Heart right ventricle (tissue), 16 donors: ENCODE results near the gene AFF2. TPM values are rescaled to one million over a fixed set of nuclear protein-coding genes. Genes with fewer than 3 reads are reported as not detected.

Source experiments
- ATAC-seq, 8 donors: fragments of 200-7000 bp; cut with Tn5 transposase; one replicate each; pipeline ENCODE4 v1.9.1; 2020; ENCODE audit warnings: mild to moderate bottlenecking in 8 of 8, moderate library complexity in 8 of 8, moderate number of reproducible peaks in 1 of 8
- DNase-seq, 2 donors: peaks; one replicate each; pipeline ENCODE4 v3.0.0-alpha.2; 2020
- H3K27ac ChIP-seq, 10 donors: fragments of 200-600 bp; sonication (generic) in 2 of 10; one replicate each; pipeline versions ENCODE4 v1.5.0 to v1.8.0; 2020 to 2022; ENCODE audit warnings: mild to moderate bottlenecking in 3 of 10
- H3K27me3 ChIP-seq, 7 donors: fragments of 200-600 bp; one replicate each; pipeline ENCODE4 v1.8.0; 2021 to 2022; ENCODE audit warnings: mild to moderate bottlenecking in 2 of 7
- H3K36me3 ChIP-seq, 9 donors: fragments of 200-600 bp; sonication (generic) in 1 of 9; one replicate each; pipeline versions ENCODE4 v1.5.0 to v1.8.0; 2020 to 2022; ENCODE audit warnings: mild to moderate bottlenecking in 2 of 9
- H3K4me1 ChIP-seq, 9 donors: fragments of 200-600 bp; sonication (generic) in 1 of 9; one replicate each; pipeline versions ENCODE4 v1.5.0 to v1.8.0; 2020 to 2022; ENCODE audit warnings: mild to moderate bottlenecking in 4 of 9
- H3K4me3 ChIP-seq, 10 donors: fragments of 200-600 bp; sonication (generic) in 2 of 10; one replicate each; pipeline versions ENCODE4 v1.5.0 to v1.8.0; 2020 to 2022; ENCODE audit warnings: mild to moderate bottlenecking in 7 of 10, moderate library complexity in 2 of 10
- H3K9me3 ChIP-seq, 11 donors: fragments of 200-600 bp in 10 of 11; sonication (generic) in 2 of 11; one replicate each; pipeline versions ENCODE4 v1.5.0 to v1.8.0; 2013 to 2022; ENCODE audit warnings: mild to moderate bottlenecking in 2 of 11, control low read depth in 1 of 11, moderate library complexity in 1 of 11
- CTCF ChIP-seq, 9 donors: fragments of 200-600 bp; sonication (generic) in 2 of 9; IDR thresholded peaks; one replicate each; pipeline versions ENCODE4 v1.5.0 to v1.8.0; 2021 to 2022; ENCODE audit warnings: antibody characterized with exemption in 9 of 9, mild to moderate bottlenecking in 5 of 9, moderate library complexity in 1 of 9
- WGBS, 2 donors: extraction: QIAGEN DNeasy Blood & Tissue Kit; methylation state at CpG; one replicate each; pipeline ENCODE4 v1.1.7; 2013; ENCODE audit warnings: inconsistent platforms in 1 of 2; 5-methylcytosine and 5-hydroxymethylcytosine counted together
- intact Hi-C, 10 donors: fragments of 100-400 bp; cut with DNase I; formaldehyde crosslinking; loops; one replicate each; pipeline versions ENCODE4 v1.11.1 to v1.14.2; 2022
- polyA plus RNA-seq, 2 donors: library from polyadenylated mRNA; stranded (reverse); fragments of 200-250 nt; gene quantifications; one replicate each; pipeline ENCODE4 v1.2.3, GENCODE V29; 2013
- total RNA-seq, 10 donors: library from RNA; stranded (reverse); fragmentation: NEBNext Ultra II Directional in 3 of 10; extraction: Animal tissue kit (Norgen Biotek cat#: 25700) in 3 of 10; gene quantifications; one replicate each; pipeline versions ENCODE4 v1.2.1 to v1.2.4, GENCODE V29; 2021 to 2023
- donor health status: Arrhythmogenic right ventricular cardiomyopathy.
- donor health status: ischemic (EF 13 %, LVEDD 7.1; RV severe dilation, severe dysfunction).
- donor health status: healthy with polysubstance abuse.
- donor health status: DM: no; HTN: yes; CAD: no.
- donor health status: DM: no; HTN: no; CAD: no.
- donor health status: ischemic (EF 25% LVEDD 6.9; RV normal size, moderate dysfunction).
- donor health status: ischemic (EF 25% LVEDD 5.7; RV mildly dilated, moderate dysfunction).
- donor health status: healthy.
- donor health status: DM: yes; HTN: yes; CAD: no.
- donor health status: Ischemic cardiomyopathy.
- donor health status: ischemic (EF 35%, LVEDD 5.7; RV mildly dilated, moderate dysfunction).
- donor health status: nonischemic (EF 11% LVEDD 7.7; RV severe dilation, severe dysfunction).
- donor health status: DM: yes; HTN: yes; CAD: no.
- donor health status: PGD.
- donor health status: ischemic (EF 29% LVEDD 5.4; RV normal size, mild dysfunction).
- donor health status: nonischemic (EF 23%, LVEDD 6.1; RV moderate dilation, normal function).

The AFF2 gene
- total and polyA plus RNA-seq, 12 donors, result 0.01 to 0.59 (median 0.20) TPM; not detected in 2

DNA sequence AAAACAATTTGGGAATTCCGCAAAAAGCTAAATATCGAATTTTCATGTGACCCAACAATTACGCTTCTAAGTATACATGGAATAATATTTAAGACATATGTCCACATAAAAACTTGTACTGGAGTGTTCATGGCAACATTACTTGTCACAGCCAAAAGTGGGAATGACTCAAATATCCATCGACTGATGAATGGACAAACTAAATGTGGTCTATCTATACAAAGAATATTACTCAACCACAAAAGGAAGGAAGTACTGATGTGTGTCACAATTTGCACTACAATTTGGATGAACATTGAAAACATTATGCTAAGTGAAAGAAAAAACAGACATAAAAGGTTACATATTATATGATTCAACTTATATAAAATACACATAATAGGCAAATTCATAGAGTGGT lies 71.9 kb downstream of the AFF2 start:
- Histone ChIP-seq H3K4me3 (no peak overlapping the region), H3K4me1 (no peaks in the 10 kb centered on the region), H3K9me3 (no peaks in the 10 kb centered on the region), H3K27ac (no peak overlapping the region), H3K36me3 (no peaks in the 10 kb centered on the region), H3K27me3 (peaks cover 0 to 3% (median 0%) of the 10 kb centered on the region in 7 donors)
- no peak for DNase-seq
- intact Hi-C loops, result loop anchor here in 1 of 10 donors (5.0 kb wide), 1 partner anchor 1535 kb away; no protein-coding TSS in a partner anchor
- ATAC-seq, result no peak
- no peak for TF ChIP-seq CTCF (IDR thresholded peaks at IDR 0.05)
- WGBS, 2 donors, result 88 to 92% methylated on average over 4 of the region's 4 CpGs

DNA sequence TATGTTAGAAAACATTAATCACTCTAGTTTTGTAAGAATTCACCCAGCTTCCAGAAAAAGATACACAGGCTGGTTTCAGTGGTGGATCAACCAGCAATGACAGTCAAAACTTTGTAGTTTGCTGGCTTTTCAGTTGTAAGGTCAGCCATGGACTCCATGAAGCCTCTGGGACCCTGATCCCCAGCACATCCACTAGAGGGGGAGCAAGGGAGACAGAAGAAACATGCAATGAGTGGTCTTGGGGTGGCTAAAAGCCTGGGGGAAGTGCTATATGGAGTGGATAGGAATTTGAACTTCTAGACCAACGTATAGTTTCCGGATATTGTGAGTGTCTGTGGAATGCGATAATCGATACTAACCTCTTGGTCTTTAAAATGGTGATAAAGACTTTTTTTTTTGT lies 72.7 kb downstream of the AFF2 start:
- Histone ChIP-seq H3K27ac (no peak overlapping the region), H3K4me3 (no peak overlapping the region), H3K4me1 (no peaks in the 10 kb centered on the region), H3K9me3 (no peaks in the 10 kb centered on the region), H3K27me3 (peaks cover 0 to 3% (median 0%) of the 10 kb centered on the region in 7 donors), H3K36me3 (no peaks in the 10 kb centered on the region)
- DNase-seq (no peak), ATAC-seq (no peak)
- 83 to 84% methylated on average over 4 of the region's 4 CpGs for WGBS, 2 donors
- TF ChIP-seq CTCF (IDR thresholded peaks at IDR 0.05), result no peak
- intact Hi-C loops, result loop anchor here in 1 of 10 donors (5.0 kb wide), 1 partner anchor 1534 kb away; no protein-coding TSS in a partner anchor

GRCh38 chrX:148574237-148574973 lies 74.0 kb downstream of the AFF2 start:
- H3K27me3 ChIP-seq, result no peaks in the 10 kb centered on the region
- no peaks in the 10 kb centered on the region for H3K9me3 ChIP-seq
- TF ChIP-seq CTCF (IDR thresholded peaks at IDR 0.05), result no peak
- no peak overlapping the region for H3K27ac ChIP-seq
- ATAC-seq (no peak), DNase-seq (no peak)
- no peak overlapping the region for H3K4me3 ChIP-seq
- intact Hi-C loops, result loop anchor here in 1 of 10 donors (5.0 kb wide), 1 partner anchor 1533 kb away; no protein-coding TSS in a partner anchor
- whole genome bisulfite sequencing, 2 donors, result 72 to 76% methylated on average over 3 of the region's 3 CpGs
- H3K4me1 ChIP-seq, result no peaks in the 10 kb centered on the region
- H3K36me3 ChIP-seq, result no peaks in the 10 kb centered on the region

- H3K27me3 ChIP-seq, result no peaks in the 10 kb centered on the region
- WGBS, 2 donors, result 78 to 83% methylated on average over 6 of the region's 6 CpGs
- H3K4me3 ChIP-seq, result no peak overlapping the region
- H3K36me3 ChIP-seq, result no peaks in the 10 kb centered on the region
- DNase-seq (no peak), ATAC-seq (no peak)
- no peaks in the 10 kb centered on the region for H3K9me3 ChIP-seq
- H3K4me1 ChIP-seq, result no peaks in the 10 kb centered on the region
- no peak for TF ChIP-seq CTCF (IDR thresholded peaks at IDR 0.05)
- intact Hi-C loops, result no loop called here
- no peak overlapping the region for H3K27ac ChIP-seq
Observed at GRCh38 chrX:148576396-148576795, 76.0 kb downstream of the AFF2 start.
